Aorta (tissue), 5 donors: ENCODE results near the gene AIF1. TPM values are rescaled to one million over a fixed set of nuclear protein-coding genes. Genes with fewer than 3 reads are reported as not detected.
A peak's percentile ranks its signal among the peaks of the same experiment; 100 is the strongest.

Experiments used
- ATAC-seq: fragments of 200-7000 bp; cut with Tn5 transposase; one replicate; pipeline ENCODE4 v1.9.1; 2022; ENCODE audit warnings: moderate library complexity; ENCODE audit not compliant: low FRiP score
- DNase-seq, 2 donors: peaks; one replicate each; pipeline ENCODE4 v3.0.0-alpha.2; 2020
- H3K27ac ChIP-seq, 2 donors: one replicate each; pipeline ENCODE4 v1.5.1; 2013; ENCODE audit warnings: low read length in 2 of 2, mild to moderate bottlenecking in 2 of 2, moderate library complexity in 2 of 2, control low read depth in 1 of 2, inconsistent platforms in 1 of 2, low read depth in 1 of 2
- H3K27me3 ChIP-seq, 2 donors: one replicate each; pipeline ENCODE4 v1.6.1; 2013; ENCODE audit warnings: control low read depth in 1 of 2, low read length in 1 of 2, mild to moderate bottlenecking in 1 of 2, moderate library complexity in 1 of 2; ENCODE audit not compliant: insufficient read depth in 2 of 2, control insufficient read depth in 1 of 2
- H3K36me3 ChIP-seq, 2 donors: one replicate each; pipeline ENCODE4 v1.6.1; 2013; ENCODE audit warnings: control low read depth in 1 of 2, low read length in 1 of 2, mild to moderate bottlenecking in 1 of 2; ENCODE audit not compliant: insufficient read depth in 2 of 2, control insufficient read depth in 1 of 2
- H3K4me1 ChIP-seq, 2 donors: one replicate each; pipeline ENCODE4 v1.6.1; 2013; ENCODE audit warnings: low read length in 2 of 2, control low read depth in 1 of 2, mild to moderate bottlenecking in 1 of 2, moderate library complexity in 1 of 2; ENCODE audit not compliant: insufficient read depth in 2 of 2, control insufficient read depth in 1 of 2
- H3K4me3 ChIP-seq, 2 donors: one replicate each; pipeline ENCODE4 v1.5.1; 2013; ENCODE audit warnings: low read length in 2 of 2, control low read depth in 1 of 2, mild to moderate bottlenecking in 1 of 2
- H3K9me3 ChIP-seq: one replicate; pipeline ENCODE4 v1.6.1; 2013; ENCODE audit warnings: mild to moderate bottlenecking, low read length; ENCODE audit not compliant: control insufficient read depth
- WGBS, 2 donors: extraction: QIAGEN DNeasy Blood & Tissue Kit; methylation state at CpG; one replicate each; pipeline ENCODE4 v1.1.7; 2013; 5-methylcytosine and 5-hydroxymethylcytosine counted together
- intact Hi-C, 2 donors: fragments of 100-400 bp; cut with DNase I; formaldehyde crosslinking; loops; one replicate each; pipeline versions ENCODE4 v1.14.2 to v1.15.0; 2022
- long read RNA-seq, 2 donors: library from polyadenylated mRNA; unstranded; transcript quantifications; one replicate each; pipeline ENCODE4 v2.0.0, GENCODE V29; 2020 to 2021
- polyA plus RNA-seq, 2 donors: library from polyadenylated mRNA; stranded (reverse); fragments of 200-250 nt; gene quantifications; one replicate each; pipeline ENCODE4 v1.2.3, GENCODE V29; 2013
- total RNA-seq, 2 donors: library from RNA; stranded (reverse); fragmentation: NEBNext Ultra II Directional; extraction: Animal tissue kit (Norgen Biotek cat#: 25700); gene quantifications; one replicate each; pipeline ENCODE4 v1.2.1, GENCODE V29; 2021
- donor health status: healthy with polysubstance abuse.
- donor health status: Bipolar disorder and iron deficiency.
- donor health status: DM: no; HTN: no; CAD: no.
- donor health status: DM: no; HTN: no; CAD: no.
- donor health status: DM: yes; HTN: yes; CAD: no.

AIF1 gene
- total RNA-seq (10 to 100 TPM; 32.6 to 68.3 TPM), polyA plus RNA-seq (100 to 1,000 TPM in 1 of 2 donors, 10 to 100 TPM in 1; 38.2 to 166 TPM)
- long read RNA-seq, donor 1, transcript AIF1-203 (6 exons, 711 nt), result major isoform, 7 of 10 reads
- long read RNA-seq, donor 1, partial matches to known transcripts, result 0 of 10 reads
- long read RNA-seq, donor 1, other reads (novel, unspliced or antisense), result 1 of 10 reads
- long read RNA-seq, donor 2, transcript AIF1-201 (6 exons, 607 nt), result minor isoform, 5 of 34 reads
- long read RNA-seq, donor 2, transcript AIF1-203 (6 exons, 711 nt), result major isoform, 23 of 34 reads
- long read RNA-seq, donor 2, partial matches to known transcripts, result 2 of 34 reads
- long read RNA-seq, donor 2, other reads (novel, unspliced or antisense), result 3 of 34 reads

GRCh38 chr6:31614684-31615578 is at the start of gene AIF1:
AIF1 (plus strand) TSS chr6:31615234; CDS start chr6:31615330, 96 bp downstream.
- Histone ChIP-seq H3K4me3 (no peak within 1 kb of the TSS), H3K27ac (no peak within 1 kb of the TSS), H3K4me1 (no peaks in the 10 kb centered on the region), H3K36me3 (no peaks in the 10 kb centered on the region), H3K9me3 (no peaks in the 10 kb centered on the region), H3K27me3 (no peaks in the 10 kb centered on the region)
- DNase-seq, result no peak
- WGBS, 2 donors, result 48 to 60% methylated on average over 6 of the region's 6 CpGs
- ATAC-seq, result no peak
- intact Hi-C loops, result loop anchor here in 1 of 2 donors (5.0 kb wide), 1 partner anchor 328 kb away; no protein-coding TSS in a partner anchor

GRCh38 chr6:31567531-31568370 is 47.3 kb upstream of the AIF1 start:
- Histone ChIP-seq H3K4me3 (no peak overlapping the region), H3K27me3 (peaks cover 0 to 2% of the 10 kb centered on the region in 2 donors), H3K4me1 (no peaks in the 10 kb centered on the region), H3K9me3 (no peaks in the 10 kb centered on the region), H3K36me3 (no peaks in the 10 kb centered on the region), H3K27ac (no peak overlapping the region)
- ATAC-seq (no peak), DNase-seq (no peak)
- intact Hi-C loops, result no loop called here
- 24 to 26% methylated on average over 9 of the region's 9 CpGs for WGBS, 2 donors

- DNase-seq, result no peak
- H3K4me1 ChIP-seq, result no peaks in the 10 kb centered on the region
- no peak overlapping the region for H3K27ac ChIP-seq
- no peaks in the 10 kb centered on the region for H3K9me3 ChIP-seq
- no peaks in the 10 kb centered on the region for H3K36me3 ChIP-seq
- H3K4me3 ChIP-seq, result no peak overlapping the region
- no peak for ATAC-seq
- peaks cover 0 to 2% of the 10 kb centered on the region in 2 donors for H3K27me3 ChIP-seq
- WGBS, 2 donors, result 66 to 80% methylated on average over 3 of the region's 3 CpGs
- intact Hi-C loops, result no loop called here
Observed at GRCh38 chr6:31568537-31568961, 46.5 kb upstream of the AIF1 start.

GRCh38 chr6:31569861-31570536 is 45.0 kb upstream of the AIF1 start:
- no peak for DNase-seq
- H3K9me3 ChIP-seq, result no peaks in the 10 kb centered on the region
- no peak overlapping the region for H3K4me3 ChIP-seq
- ATAC-seq, result no peak
- intact Hi-C loops, result no loop called here
- no peaks in the 10 kb centered on the region for H3K4me1 ChIP-seq
- H3K27me3 ChIP-seq, result peaks cover 0 to 2% of the 10 kb centered on the region in 2 donors
- no peaks in the 10 kb centered on the region for H3K36me3 ChIP-seq
- WGBS, 2 donors, result 77 to 83% methylated on average over 1 of the region's 1 CpG
- H3K27ac ChIP-seq, result no peak overlapping the region

- intact Hi-C loops, result no loop called here
- no peaks in the 10 kb centered on the region for H3K9me3 ChIP-seq
- H3K27ac ChIP-seq, result no peak within 1 kb of the TSS
- no peak within 1 kb of the TSS for H3K4me3 ChIP-seq
- H3K4me1 ChIP-seq, result no peaks in the 10 kb centered on the region
- ATAC-seq (peak; percentile 5), DNase-seq (no peak)
- peaks cover 0 to 2% of the 10 kb centered on the region in 2 donors for H3K27me3 ChIP-seq
- WGBS, 2 donors, result 87% methylated on average over 26 to 27 of the region's 27 CpGs
- no peaks in the 10 kb centered on the region for H3K36me3 ChIP-seq
Observed at GRCh38 chr6:31572041-31572911, 42.8 kb upstream of the AIF1 start, which contains the start of gene LTA. LTA (plus strand) TSS chr6:31572289; CDS start chr6:31572743, 454 bp downstream.

DNA sequence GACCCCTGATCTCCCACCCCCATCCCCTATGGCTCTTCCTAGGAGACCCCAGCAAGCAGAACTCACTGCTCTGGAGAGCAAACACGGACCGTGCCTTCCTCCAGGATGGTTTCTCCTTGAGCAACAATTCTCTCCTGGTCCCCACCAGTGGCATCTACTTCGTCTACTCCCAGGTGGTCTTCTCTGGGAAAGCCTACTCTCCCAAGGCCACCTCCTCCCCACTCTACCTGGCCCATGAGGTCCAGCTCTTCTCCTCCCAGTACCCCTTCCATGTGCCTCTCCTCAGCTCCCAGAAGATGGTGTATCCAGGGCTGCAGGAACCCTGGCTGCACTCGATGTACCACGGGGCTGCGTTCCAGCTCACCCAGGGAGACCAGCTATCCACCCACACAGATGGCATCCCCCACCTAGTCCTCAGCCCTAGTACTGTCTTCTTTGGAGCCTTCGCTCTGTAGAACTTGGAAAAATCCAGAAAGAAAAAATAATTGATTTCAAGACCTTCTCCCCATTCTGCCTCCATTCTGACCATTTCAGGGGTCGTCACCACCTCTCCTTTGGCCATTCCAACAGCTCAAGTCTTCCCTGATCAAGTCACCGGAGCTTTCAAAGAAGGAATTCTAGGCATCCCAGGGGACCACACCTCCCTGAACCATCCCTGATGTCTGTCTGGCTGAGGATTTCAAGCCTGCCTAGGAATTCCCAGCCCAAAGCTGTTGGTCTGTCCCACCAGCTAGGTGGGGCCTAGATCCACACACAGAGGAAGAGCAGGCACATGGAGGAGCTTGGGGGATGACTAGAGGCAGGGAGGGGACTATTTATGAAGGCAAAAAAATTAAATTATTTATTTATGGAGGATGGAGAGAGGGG is 41.6 kb upstream of the AIF1 start:
- Histone ChIP-seq H3K27ac (no peak overlapping the region), H3K4me3 (no peak overlapping the region), H3K36me3 (no peaks in the 10 kb centered on the region), H3K27me3 (peaks cover 0 to 2% of the 10 kb centered on the region in 2 donors), H3K9me3 (no peaks in the 10 kb centered on the region), H3K4me1 (no peaks in the 10 kb centered on the region)
- intact Hi-C loops, result no loop called here
- no peak for DNase-seq
- 88 to 89% methylated on average over 9 of the region's 9 CpGs for WGBS, 2 donors
- ATAC-seq, result no peak
